ENCODE results near the gene ZC3H18.

ZC3H18 gene

DNA sequence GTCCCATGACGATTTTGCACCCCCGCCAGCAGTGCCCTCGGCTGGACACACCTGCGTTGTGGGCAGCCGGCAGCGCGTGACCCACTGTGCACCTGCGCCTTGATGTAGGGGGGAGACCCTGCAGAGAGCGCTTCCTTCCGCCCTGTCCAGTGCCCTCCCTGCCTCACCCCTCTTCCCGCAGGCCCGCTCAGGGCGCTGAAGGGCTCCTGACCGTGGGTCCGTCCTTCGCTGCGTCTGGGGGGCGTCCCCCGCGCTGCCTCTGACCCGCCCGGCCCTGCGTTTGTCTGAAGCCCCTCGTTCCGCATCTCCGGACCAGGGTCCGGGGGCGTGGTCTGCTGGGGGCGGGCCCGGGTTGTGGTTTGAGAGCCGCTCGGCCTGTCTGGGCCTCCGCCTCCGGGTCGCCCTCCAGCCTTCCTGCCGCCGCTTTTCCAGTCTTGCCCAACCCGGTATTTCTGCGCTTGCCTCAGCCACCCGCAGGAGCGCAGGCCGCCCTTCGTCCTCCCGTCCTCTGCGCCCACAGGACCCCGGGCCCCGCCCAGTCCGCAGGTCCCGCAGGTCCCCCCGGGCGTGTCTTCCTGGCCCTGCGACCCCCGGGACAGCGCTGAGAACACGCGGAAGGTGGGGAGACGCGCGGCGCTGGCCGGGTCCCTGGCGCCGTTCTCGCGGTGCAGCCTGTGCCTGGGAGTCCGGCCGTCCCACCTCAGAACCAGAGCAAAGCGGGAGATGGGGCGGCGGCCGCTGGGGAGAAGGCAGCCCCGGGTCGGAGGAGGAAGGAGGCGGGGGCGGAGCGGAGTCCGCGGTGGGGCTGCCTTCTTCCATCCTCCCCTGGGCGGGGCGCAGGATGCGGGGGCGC is 64.2 kb downstream of the ZC3H18 start:
- DNase-seq (ENCODE audit: low read depth, low spot score) = no peak
- no peak overlapping the region for H3K27ac ChIP-seq

GRCh38 chr16:88634994-88635670 is 64.9 kb downstream of the ZC3H18 start:
- H3K27ac ChIP-seq = no peak overlapping the region

GRCh38 chr16:88635671-88636319 is 65.6 kb downstream of the ZC3H18 start:
- H3K27ac ChIP-seq = no peak overlapping the region
- no peak for DNase-seq (ENCODE audit: low read depth, low spot score)

More at GRCh38 chr16:88634994-88635670, 64.9 kb downstream of the ZC3H18 start:
- DNase-seq (ENCODE audit: low read depth, low spot score) = no peak

DNA sequence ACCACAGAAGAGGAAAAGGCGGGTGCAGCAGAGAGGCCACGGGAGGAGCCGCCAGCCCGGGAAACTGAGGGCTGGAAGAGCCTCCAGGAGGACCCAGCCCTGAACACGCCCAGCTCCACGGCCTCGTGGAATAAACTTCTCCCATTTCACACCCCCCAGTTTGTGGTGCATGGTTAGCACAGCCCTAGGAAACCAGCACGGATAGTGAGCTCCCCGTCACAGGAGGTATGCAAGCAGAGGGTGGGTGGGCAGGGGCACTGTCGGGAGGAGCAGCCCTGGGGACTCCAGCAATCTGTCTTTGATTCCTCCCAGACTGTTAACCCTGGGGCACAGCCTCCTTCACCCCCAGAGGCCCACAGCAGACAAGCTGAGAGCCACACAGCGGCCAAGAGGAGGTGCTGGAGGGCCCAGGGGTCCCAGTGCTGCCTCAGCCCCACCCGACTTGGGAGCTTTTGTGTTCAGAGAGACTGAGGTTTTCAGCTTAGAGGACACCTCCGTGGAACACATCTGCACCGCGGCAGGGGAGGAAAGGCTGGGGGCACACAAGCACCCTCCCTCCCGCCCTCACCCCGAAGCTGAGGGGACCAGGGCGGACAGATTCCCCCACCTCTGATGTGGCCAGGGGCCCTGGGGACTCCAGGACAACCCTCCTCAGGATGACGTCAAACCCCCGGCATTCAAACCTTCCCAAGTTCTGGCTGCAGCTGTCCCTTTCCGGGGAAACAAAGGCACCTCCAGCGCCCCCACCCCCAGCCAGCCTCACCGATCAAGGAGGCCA is 66.5 kb downstream of the ZC3H18 start:
- no peak for DNase-seq (ENCODE audit: low read depth, low spot score)
- H3K27ac ChIP-seq = no peak overlapping the region

DNA sequence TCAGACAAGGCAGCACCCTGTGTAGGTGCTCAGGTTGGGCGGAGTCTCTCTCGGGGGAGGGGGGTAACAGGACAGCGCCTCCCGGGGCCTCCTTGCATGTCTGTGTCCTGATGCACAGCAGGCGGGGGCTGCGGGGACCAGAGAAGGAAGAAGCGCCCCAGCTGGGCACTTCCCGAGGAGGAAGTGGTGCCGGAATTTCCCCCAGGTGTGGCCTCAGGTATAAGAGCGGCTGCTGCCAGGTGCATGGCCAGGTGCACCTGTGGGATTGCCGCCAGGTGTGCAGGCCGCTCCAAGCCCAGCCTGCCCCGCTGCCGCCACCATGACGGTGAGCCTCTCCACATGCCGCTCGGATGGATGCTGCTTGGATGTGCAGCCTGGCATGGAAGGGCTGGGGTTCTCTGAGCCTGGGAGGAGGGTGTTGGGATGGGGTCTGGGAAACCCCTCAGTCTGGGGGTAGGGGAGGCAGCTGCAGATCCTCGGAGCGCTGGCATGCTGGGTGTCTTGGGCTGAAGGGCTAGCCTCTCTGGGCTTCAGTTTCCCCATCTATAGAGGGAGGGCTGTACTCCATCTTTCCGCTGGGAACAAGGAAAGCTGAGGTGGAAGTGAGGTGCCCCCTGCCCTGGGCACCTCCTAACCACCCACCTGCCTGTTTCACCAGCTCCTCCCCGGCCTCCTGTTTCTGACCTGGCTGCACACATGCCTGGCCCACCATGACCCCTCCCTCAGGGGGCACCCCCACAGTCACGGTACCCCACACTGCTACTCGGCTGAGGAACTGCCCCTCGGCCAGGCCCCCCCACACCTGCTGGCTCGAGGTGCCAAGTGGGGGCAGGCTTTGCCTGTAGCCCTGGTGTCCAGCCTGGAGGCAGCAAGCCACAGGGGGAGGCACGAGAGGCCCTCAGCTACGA is 68.4 kb downstream of the ZC3H18 start, which contains the start of gene IL17C:
IL17C (plus strand) TSS at position 250 of the 908 bp plus-strand sequence; CDS start at position 320, 70 bp downstream.
- no peak for DNase-seq (ENCODE audit: low read depth, low spot score)
- H3K27ac ChIP-seq = no peak within 1 kb of the TSS

DNA sequence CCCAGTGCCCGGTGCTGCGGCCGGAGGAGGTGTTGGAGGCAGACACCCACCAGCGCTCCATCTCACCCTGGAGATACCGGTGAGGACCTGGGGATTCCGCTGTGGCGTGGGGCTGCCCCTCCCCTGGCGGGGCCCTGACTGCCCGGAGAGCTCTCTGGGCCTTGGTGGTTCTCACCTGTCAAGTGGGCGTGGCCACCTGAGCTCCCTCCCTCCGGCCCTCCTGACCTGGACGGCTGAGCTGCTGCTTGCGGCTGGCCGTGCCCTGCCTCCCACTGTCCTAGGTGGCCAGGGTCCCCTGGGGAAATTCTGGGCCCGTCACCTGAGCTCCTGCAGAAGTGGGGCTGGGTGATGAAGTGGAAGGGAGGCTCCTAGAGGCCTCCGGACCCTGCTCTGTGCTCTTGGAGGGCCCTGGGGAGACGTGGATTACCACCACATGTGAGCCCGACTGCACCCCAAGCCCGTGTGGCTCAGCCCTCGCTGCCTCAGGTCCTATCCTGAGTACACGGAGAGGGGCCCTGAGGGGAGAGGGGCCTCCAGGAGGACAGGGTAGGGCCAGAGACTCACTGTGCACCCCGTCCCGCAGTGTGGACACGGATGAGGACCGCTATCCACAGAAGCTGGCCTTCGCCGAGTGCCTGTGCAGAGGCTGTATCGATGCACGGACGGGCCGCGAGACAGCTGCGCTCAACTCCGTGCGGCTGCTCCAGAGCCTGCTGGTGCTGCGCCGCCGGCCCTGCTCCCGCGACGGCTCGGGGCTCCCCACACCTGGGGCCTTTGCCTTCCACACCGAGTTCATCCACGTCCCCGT is 69.2 kb downstream of the ZC3H18 start:
- H3K27ac ChIP-seq = no peak overlapping the region
- DNase-seq (ENCODE audit: low read depth, low spot score) = no peak

DNA sequence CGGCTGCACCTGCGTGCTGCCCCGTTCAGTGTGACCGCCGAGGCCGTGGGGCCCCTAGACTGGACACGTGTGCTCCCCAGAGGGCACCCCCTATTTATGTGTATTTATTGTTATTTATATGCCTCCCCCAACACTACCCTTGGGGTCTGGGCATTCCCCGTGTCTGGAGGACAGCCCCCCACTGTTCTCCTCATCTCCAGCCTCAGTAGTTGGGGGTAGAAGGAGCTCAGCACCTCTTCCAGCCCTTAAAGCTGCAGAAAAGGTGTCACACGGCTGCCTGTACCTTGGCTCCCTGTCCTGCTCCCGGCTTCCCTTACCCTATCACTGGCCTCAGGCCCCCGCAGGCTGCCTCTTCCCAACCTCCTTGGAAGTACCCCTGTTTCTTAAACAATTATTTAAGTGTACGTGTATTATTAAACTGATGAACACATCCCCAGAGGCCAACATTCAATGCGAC is 69.9 kb downstream of the ZC3H18 start:
- no peak overlapping the region for H3K27ac ChIP-seq
- DNase-seq (ENCODE audit: low read depth, low spot score) = no peak

- no peak overlapping the region for H3K27ac ChIP-seq
- no peak for DNase-seq (ENCODE audit: low read depth, low spot score)
Observed at GRCh38 chr16:88640498-88641247, 70.5 kb downstream of the ZC3H18 start.

GRCh38 chr16:88642881-88643643 is 72.9 kb downstream of the ZC3H18 start:
- no peak for DNase-seq (ENCODE audit: low read depth, low spot score)

GRCh38 chr16:88643644-88643932 is 73.4 kb downstream of the ZC3H18 start:
- DNase-seq (ENCODE audit: low read depth, low spot score) = no peak
- no peak overlapping the region for H3K27ac ChIP-seq

More at GRCh38 chr16:88642881-88643643, 72.9 kb downstream of the ZC3H18 start:
- H3K27ac ChIP-seq = no peak overlapping the region

DNA sequence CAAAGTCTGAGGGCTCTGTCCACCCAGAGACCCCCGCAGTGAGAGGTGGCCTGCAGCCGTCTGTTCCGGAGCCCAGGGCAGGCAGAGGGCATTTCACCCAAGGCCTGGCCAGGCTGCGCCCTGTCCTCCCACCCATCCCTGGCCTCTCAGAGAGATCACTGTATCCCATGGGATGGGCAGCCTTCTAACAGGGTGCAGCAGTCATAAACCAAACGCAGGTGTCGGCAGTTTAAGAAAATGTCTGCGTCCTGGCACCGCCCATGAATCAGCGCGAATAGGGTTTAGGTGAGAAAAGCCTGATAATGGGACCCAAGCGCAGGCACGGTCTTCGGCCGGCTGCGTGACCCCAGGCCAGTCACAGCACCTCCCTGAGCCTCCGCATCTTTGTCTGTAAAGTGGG is 75.3 kb downstream of the ZC3H18 start:
- no peak for DNase-seq (ENCODE audit: low read depth, low spot score)
- no peak overlapping the region for H3K27ac ChIP-seq

DNA sequence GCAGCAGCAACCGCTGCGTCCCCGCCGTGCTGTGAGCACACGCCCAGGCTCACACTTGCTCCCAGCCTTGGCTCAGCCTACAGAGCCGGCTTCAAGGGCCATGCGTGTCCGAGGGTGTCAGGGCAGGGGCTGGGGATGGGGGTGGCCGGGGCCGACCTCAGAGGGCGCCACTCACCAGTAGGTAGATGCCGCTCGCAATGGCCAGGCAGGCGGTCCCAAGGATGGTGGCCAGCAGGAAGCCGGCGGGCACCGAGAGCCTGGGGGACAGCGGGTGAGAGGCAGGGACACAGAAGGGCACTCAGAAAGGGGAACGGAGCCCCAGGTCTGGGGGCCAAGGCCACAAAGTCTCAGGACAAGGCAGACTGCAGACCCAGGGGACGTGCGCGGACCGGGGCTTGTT is 75.7 kb downstream of the ZC3H18 start:
- DNase-seq (ENCODE audit: low read depth, low spot score) = no peak
- H3K27ac ChIP-seq = no peak overlapping the region

- no peak for DNase-seq (ENCODE audit: low read depth, low spot score)
- H3K27ac ChIP-seq = no peak overlapping the region
Observed at GRCh38 chr16:88646345-88647034, 76.3 kb downstream of the ZC3H18 start.

DNA sequence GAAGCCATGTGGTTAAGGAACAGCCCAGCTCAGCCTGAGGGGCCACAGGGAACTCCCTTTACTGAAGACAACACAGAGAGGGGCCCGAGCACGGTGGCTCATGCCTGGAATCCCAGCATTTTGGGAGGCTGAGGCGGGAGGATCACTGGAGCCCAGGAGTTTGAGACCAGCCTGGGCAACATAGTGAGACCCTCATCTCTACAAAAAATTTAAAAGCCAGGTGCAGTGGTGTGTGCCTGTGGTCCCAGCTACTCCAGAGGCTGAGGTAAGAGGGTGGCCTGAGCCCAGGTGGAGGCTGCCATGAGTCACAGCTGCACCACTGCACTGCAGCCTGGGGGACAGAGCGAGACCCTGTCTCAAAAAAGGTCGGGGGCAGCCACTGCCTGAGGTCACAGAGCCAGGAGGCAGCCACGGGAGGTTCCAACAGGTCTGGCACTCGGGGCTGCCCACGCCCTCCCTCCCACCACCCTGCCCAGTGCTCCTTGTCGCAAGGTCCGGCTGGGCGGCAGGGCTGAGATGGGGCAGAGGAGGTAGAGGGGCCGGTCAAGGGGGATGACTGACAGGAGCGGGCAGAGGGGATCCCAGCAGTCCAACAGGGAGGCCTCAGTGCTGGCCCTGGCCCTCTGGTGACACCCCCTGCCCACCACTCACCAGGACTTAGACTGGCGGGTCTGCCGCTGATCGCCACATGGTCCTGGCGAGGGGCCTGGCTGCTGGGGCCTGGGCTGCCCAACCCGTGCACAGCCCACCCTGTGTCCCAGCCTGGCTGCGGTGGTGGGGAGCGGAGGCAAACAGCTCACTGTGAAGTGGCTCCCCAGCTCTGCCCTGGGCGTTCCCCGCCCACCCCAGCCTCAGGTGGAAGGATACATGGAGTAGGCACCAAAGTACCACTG is 77.2 kb downstream of the ZC3H18 start:
- no peak overlapping the region for H3K27ac ChIP-seq
- DNase-seq (ENCODE audit: low read depth, low spot score) = no peak

DNA sequence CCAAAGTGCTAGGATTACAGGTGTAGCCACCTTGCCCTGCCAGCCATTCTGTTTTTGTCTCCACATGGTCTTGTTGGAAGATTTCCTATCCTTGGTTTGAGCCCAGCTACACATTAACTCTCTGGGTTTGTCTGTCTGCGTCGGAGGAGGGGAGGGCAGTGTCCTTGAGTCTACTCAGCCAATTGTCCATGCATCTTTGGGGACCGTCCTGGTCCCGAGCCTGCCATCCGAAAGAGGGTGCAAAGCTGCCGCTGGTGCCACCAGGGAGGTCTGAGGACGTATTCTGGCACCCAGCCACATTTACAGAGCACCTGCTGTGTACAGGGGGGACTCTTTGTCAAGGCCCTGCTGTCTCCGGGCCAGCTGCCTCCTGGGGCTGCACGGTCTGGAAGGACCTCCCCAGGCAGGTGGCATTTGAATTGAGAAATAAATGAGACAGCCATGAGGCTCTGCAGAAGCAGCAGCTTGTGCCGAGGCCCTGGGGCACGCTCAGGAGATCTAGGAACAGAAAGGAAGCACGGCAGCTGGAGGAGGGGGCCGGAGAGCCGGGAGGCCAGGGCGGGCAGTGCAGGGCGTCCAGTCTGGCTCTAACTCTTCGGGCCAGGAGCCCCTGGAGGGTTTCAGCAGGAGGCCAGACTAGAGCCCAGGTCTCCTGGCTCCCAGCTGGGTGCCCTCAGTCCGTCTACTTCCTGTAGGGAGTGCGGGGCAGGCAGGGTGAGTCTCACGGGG is 79.2 kb downstream of the ZC3H18 start:
- no peak overlapping the region for H3K27ac ChIP-seq
- DNase-seq (ENCODE audit: low read depth, low spot score) = no peak
